ENCODE data around the gene ALDH1A2.

ALDH1A2 gene

GRCh38 chr15:57932348-57932747 lies 133.2 kb downstream of the ALDH1A2 start:
- H3K4me3 ChIP-seq (replicated peaks; ENCODE audit: low read depth, low read length), result no peak overlapping the region
- TF ChIP-seq, protein P1, sequence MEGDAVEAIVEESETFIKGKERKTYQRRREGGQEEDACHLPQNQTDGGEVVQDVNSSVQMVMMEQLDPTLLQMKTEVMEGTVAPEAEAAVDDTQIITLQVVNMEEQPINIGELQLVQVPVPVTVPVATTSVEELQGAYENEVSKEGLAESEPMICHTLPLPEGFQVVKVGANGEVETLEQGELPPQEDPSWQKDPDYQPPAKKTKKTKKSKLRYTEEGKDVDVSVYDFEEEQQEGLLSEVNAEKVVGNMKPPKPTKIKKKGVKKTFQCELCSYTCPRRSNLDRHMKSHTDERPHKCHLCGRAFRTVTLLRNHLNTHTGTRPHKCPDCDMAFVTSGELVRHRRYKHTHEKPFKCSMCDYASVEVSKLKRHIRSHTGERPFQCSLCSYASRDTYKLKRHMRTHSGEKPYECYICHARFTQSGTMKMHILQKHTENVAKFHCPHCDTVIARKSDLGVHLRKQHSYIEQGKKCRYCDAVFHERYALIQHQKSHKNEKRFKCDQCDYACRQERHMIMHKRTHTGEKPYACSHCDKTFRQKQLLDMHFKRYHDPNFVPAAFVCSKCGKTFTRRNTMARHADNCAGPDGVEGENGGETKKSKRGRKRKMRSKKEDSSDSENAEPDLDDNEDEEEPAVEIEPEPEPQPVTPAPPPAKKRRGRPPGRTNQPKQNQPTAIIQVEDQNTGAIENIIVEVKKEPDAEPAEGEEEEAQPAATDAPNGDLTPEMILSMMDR (IDR thresholded peaks at IDR 0.05; ENCODE audit: low read depth, low read length, missing control alignments), result no peak
- no peak for DNase-seq (ENCODE audit: extremely low read depth, low read depth)

DNA sequence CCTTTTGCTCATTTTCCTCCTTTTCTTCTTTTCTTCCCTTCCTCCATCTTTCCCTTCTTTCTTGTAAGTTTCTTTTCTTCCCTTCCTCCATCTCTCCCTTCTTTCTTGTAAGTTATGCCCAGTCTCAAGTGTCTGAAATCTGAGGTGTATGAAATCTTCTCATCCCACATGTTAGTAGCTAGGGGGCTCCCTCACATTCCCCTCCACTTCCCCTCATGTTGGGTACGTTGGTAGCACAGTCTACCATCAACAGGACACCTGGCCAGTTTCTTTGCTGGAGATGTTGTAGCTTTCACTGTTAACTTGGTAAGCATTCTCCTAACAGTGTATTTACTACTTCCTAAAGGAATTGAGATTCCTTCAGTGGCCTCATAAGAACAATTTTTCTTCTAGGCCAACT lies 133.9 kb downstream of the ALDH1A2 start:
- DNase-seq (ENCODE audit: extremely low read depth, low read depth), result no peak
- TF ChIP-seq, protein P1 (IDR thresholded peaks at IDR 0.05; ENCODE audit: low read depth, low read length, missing control alignments), result no peak
- H3K4me3 ChIP-seq (replicated peaks; ENCODE audit: low read depth, low read length), result no peak overlapping the region

- H3K4me3 ChIP-seq (replicated peaks; ENCODE audit: low read depth, low read length), result no peak overlapping the region
- TF ChIP-seq, protein P1 (IDR thresholded peaks at IDR 0.05; ENCODE audit: low read depth, low read length, missing control alignments), result no peak
- DNase-seq (ENCODE audit: extremely low read depth, low read depth), result no peak
Measured at GRCh38 chr15:57927091-57927631, 138.3 kb downstream of the ALDH1A2 start.

DNA sequence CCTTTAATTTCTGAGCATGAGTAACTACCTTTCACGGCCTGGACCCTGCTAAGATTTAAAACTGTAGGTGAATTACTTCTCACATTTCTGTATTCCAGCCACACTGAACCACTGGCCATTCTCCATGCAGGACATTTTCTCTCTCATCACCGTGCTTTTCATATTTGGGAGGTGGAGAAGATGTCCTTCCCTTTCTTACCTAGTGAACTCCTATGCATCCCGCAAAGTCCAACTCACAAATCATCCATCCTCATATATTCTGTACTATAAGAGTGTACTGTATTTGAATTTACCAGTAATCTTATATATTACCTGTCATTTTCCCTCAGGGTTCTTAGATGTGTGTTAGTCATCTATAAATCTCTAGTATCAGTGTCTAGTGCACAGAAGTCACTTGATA lies 139.9 kb downstream of the ALDH1A2 start:
- H3K4me3 ChIP-seq (replicated peaks; ENCODE audit: low read depth, low read length), result no peak overlapping the region
- no peak for DNase-seq (ENCODE audit: extremely low read depth, low read depth)
- TF ChIP-seq, protein P1 (IDR thresholded peaks at IDR 0.05; ENCODE audit: low read depth, low read length, missing control alignments), result no peak

DNA sequence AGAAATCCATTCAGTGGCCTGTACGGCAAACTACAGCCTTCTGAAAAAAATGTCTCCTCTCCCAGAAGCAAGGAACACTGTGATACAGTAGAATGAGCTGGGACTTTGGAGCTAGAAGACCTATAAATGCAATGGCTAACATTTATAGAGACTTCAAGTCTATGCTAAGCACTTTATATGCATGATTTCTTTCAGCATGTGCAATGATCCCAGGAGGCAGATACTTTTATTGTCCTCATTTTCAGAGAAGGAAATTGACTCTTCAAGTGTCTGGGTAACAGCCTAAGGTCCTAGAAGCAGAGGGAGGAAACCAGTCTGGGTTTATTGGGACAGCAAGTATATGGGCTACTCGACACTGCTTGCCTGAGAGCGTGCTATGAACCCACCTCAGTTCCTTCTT lies 140.9 kb downstream of the ALDH1A2 start:
- TF ChIP-seq, protein P1 (IDR thresholded peaks at IDR 0.05; ENCODE audit: low read depth, low read length, missing control alignments), result no peak
- no peak overlapping the region for H3K4me3 ChIP-seq (replicated peaks; ENCODE audit: low read depth, low read length)

GRCh38 chr15:57923750-57924149 lies 141.8 kb downstream of the ALDH1A2 start:
- TF ChIP-seq, protein P1 (IDR thresholded peaks at IDR 0.05; ENCODE audit: low read depth, low read length, missing control alignments), result no peak
- DNase-seq (ENCODE audit: extremely low read depth, low read depth), result no peak
- H3K4me3 ChIP-seq (replicated peaks; ENCODE audit: low read depth, low read length), result no peak overlapping the region

More for the DNA sequence above, 140.9 kb downstream of the ALDH1A2 start:
- DNase-seq (ENCODE audit: extremely low read depth, low read depth), result no peak

DNA sequence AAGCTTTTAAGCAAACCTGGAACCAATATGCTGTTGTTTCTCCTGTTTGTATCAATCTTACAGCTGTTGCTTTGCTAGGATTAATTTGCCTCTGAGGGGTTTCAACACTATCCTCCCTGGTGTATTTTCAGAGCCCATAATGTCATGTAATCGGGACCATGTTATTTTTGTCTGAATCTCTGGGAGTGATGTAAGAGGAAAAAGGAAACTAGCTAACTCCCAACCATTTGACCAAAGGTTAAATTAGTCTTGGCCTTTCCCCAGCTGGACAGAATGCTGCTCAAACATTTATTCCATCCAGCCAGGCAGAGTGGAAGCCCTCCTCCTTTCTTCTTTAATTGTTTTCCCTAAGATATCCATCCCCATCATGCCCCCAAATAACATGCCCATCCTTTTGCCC lies 142.2 kb downstream of the ALDH1A2 start:
- no peak for DNase-seq (ENCODE audit: extremely low read depth, low read depth)
- no peak overlapping the region for H3K4me3 ChIP-seq (replicated peaks; ENCODE audit: low read depth, low read length)
- TF ChIP-seq, protein P1 (IDR thresholded peaks at IDR 0.05; ENCODE audit: low read depth, low read length, missing control alignments), result no peak
